Tibial nerve (tissue), 4 donors: ENCODE data around the gene GNAL.

ENCODE experiments used
- CTCF ChIP-seq, 5 experiments: fragments of 200-600 bp in 3 of 5; fragments of 450-650 bp in 2 of 5; sonication (generic) in 3 of 5; IDR thresholded peaks; one replicate each; pipeline ENCODE4 v1.5.1; 2016 to 2019; ENCODE audit warnings: antibody characterized with exemption in 5 of 5, mild to moderate bottlenecking in 3 of 5, moderate library complexity in 2 of 5
- EP300 ChIP-seq, 2 donors: sonication (generic); formaldehyde crosslinking; IDR thresholded peaks; one replicate each; pipeline ENCODE4 v1.6.1; 2017; ENCODE audit warnings: antibody characterized with exemption in 2 of 2, mild to moderate bottlenecking in 1 of 2
- POLR2A ChIP-seq, 2 donors: fragments of 450-650 bp; IDR thresholded peaks; one replicate each; pipeline ENCODE4 v1.6.1; 2017; ENCODE audit warnings: antibody characterized with exemption in 2 of 2, mild to moderate bottlenecking in 2 of 2, moderate library complexity in 2 of 2

GRCh38 chr18:11736656-11737055, 47.6 kb downstream of the GNAL start:
- no peak for TF ChIP-seq CTCF (IDR thresholded peaks at IDR 0.05)
- TF ChIP-seq POLR2A (IDR thresholded peaks at IDR 0.05), result no peak
- TF ChIP-seq EP300 (IDR thresholded peaks at IDR 0.05), result no peak
